IPS DF 19.7 (cell line): ENCODE results near the gene FCRL2.
"Not testable (repeated sequence)": the region's sequence is repeated elsewhere in the genome, so short reads cannot be mapped to it uniquely, and the experiment has no call there.

Source experiments
- DNase-seq: peaks from one replicate; pipeline ENCODE4 v3.0.0-alpha.2; 2013; ENCODE audit warnings: low read depth, low spot score

FCRL2 gene

DNA sequence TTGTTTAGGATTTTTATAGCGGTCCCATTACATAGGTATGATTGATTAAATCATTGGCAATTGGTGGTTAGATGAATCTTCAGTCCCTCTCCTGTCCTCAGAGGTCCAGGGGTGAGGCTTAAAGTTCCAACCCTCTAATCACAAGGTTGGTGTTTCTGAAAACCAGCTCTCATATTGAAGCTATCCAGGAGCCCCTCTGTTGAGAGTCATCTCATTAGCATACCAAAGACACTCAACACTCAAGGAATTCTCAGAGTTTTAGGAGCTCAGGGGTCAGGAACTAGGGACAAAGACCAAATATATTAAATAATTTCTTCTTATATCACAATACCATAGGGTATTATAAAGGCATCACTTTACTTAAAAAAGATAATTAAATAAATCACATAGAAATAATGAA, 23.3 kb downstream of the FCRL2 start:
- DNase-seq: no peak

- DNase-seq: no peak
Measured at GRCh38 chr1:157751283-157751682, 25.6 kb downstream of the FCRL2 start.

DNA sequence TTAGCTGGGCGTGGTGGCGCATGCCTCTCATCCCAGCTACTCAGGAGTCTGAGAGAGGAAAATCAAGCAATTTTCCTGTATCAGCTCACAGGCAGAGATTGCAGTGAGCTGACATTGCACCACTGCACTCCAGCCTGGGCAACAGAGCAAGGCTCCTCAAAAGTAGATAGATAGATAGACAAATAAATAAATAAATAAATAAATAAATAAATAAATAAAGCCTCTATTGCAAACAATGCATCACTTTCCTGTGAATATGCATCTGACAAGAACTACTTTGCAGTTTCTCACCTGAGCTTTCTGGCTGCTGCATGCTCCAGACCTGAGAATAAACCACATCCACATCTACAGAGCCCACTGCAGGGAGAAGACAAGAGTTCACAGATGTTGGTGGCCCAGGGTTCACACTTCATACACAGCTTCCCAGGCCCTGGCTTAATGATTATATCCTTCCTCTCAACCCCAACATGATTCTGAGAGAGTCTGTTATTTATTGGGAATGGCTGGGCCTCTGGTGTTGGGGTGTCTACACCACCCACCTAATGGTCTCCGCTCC, 28.6 kb downstream of the FCRL2 start:
- no peak for DNase-seq

- no peak for DNase-seq
Measured at GRCh38 chr1:157739229-157739901, 37.6 kb downstream of the FCRL2 start.

DNA sequence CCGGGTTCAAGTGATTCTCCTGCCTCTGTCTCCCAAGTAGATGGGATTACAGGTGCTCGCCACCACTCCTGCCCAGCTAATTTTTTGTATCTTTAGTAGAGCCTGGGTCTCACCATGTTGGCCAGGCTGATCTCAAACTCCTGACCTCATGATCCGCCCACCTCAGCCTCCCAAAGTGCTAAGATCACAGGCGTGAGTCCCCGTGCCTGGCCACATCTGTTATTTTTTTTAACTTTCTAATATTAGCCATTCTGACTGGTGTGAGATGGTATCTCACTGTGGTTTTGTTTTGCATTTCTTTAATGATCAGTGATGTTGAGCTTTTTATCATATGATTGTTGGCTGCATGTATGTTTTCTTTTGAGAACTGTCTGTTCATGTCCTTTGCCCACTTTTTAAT, 40.9 kb downstream of the FCRL2 start:
- DNase-seq: not testable (repeated sequence)

GRCh38 chr1:157734321-157734720, 42.6 kb downstream of the FCRL2 start:
- DNase-seq: no peak

- no peak for DNase-seq
Measured at GRCh38 chr1:157732755-157733154, 44.2 kb downstream of the FCRL2 start.

- no peak for DNase-seq
Measured at GRCh38 chr1:157725221-157725577, 51.7 kb downstream of the FCRL2 start.

GRCh38 chr1:157724537-157725220, 52.3 kb downstream of the FCRL2 start:
- no peak for DNase-seq

DNA sequence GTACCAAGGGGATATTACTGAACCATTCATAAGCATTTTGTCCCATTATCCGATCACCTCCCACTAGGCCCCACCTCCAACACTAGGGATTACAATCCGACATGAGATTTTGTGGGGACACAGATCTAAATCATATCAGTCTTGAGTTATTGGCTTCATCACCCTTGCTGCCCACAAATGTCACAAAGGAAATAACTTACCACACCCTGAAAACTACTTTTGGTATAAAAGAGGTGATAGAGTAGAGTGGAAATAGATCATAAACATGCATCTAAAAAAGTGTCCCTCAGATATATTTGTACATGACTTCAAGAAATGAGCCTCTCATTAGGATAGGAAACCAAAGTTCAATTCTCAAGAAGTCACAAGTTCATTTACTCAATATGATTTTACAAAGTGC, 53.8 kb downstream of the FCRL2 start:
- no peak for DNase-seq

DNA sequence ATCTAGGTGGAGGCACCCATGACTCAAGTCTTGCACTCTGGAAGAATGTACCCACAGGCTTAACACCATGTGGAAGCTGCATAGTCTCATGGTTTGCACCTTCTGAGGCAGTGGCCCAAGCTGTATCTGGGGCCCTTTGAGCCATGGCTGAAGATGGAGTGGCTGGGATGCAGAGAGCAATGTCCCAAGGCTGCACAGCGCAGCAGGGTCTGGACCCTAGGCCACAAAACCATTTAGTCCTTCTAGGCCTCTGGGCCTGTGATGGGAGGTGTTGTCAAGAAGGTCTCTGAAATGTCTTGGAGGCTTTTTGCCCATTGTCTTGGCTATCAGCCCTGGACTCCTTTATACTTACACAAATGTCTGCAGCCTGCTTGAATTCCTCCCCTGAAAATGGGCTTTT, 54.9 kb downstream of the FCRL2 start:
- no peak for DNase-seq

- no peak for DNase-seq
Measured at GRCh38 chr1:157715736-157716135, 61.2 kb downstream of the FCRL2 start.

GRCh38 chr1:157711802-157712201, 65.1 kb downstream of the FCRL2 start:
- no peak for DNase-seq

DNA sequence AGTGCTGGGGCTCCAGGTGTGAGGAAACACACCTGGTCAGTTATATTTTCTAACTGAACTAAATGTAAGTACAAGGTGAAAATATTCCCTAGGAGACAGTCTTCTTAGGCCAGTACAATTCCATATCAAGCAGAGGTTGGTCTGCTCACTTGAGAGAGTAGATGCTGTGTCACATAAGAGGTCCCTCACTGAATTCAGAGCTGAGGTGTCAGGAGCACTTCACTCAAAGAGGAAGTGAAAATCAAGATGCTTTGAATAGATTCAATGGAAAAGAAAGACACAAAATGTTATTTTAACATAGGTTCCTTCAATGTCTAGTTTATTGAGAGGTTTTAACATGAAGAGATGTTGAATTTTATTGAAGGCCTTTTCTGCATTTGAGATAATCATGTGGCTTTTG, 72.1 kb downstream of the FCRL2 start:
- no peak for DNase-seq

DNA sequence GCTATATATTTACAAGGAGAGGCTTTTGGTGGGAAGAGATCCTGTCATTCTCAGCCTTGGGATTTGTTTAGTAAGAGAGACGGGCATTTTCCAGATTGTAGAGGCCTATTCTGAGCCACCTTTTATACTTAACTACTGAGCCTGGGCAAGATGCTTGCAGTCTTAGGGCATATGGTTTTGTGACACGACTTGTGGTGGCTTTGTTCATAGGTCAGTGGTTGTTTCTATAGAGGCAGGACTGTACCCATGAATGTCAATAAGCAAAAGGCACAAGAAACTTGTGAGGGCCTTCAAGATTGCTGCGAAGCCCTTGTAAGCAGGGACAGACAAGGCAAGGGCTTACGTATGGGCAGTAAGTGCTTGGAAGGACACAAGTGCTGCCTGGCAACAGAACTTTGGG, 73.0 kb downstream of the FCRL2 start:
- no peak for DNase-seq

DNA sequence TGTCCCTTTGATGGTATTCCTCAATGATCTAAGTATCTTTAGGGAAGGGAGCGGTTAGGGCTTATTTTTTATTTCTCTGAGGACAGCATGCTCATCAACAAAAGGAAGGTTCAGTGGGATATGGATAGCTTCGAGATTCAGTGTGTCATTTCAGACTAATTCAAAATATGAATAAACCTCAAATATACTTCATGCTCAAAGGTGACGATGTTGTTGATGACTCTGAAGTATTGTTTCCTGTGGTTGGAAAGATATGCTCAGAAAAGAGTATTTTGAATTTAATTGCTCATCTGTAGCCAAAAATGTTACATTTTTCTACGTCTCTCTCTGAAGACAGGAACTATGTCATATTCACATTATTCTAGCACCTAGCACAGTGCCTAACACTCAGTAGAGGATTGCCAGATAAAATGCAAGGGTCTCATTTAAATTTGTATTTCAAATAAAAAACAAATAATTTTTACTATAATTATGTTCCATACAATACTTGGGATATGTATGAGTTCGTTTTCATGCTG, 74.6 kb downstream of the FCRL2 start:
- DNase-seq: no peak

DNA sequence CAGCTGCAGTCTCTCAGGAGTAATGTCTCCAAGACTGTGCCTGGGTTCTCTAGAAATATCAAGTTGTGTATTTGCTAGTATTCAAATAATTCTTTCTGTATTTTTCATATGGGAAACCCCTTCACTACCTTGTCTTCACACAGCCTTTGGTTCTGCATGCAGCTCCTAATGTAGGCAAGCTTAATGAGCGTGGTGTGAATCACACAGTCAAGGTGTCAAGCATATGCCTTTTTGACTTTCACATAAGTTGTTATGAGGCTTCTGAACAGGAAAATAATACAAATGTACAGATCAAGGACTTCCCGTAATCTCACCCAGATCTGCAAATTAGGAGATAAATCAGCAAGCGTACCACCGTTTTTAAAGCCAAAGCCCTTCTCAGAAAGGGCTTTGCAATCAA, 76.2 kb downstream of the FCRL2 start, which contains the start of gene FCRL3:
Gene FCRL3 (minus strand): TSS at position 38 of the 400 bp plus-strand sequence. CDS start 280 bp downstream, outside the sequence.
- no peak for DNase-seq

- no peak for DNase-seq
Measured at GRCh38 chr1:157700305-157700704, 76.6 kb downstream of the FCRL2 start.

GRCh38 chr1:157697781-157698569, 79.0 kb downstream of the FCRL2 start:
- DNase-seq: no peak

DNA sequence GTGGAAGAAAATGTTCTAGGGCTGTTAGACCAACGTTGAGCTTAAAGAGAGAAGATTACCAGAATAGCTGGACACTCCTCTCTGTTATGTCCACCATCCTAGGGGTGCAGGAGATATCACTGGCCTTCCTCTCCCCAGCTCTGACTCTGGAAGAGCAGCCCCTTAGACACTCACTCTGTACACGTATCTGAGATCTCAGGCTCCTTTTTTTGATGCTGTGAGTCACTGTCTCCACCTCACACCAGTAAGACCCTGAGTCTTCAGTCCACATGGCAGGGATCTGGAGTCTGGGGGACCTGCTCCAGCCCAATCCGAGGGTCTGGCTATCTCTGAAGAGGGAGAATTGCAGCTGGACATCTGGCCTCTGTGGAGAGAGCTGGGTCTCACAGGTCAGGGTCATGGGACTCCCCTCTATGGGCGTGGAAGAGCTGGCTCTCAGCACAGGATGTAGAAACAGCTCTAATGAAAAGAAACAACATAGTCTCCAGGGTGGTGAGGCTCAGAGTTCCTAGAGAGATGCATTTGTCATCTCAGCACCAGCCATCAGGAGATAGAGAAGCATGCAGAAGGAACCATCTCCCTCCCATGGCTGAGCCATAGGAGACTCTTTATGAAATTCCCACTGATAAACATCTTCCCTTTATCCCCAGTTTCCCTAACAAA, 79.8 kb downstream of the FCRL2 start:
- DNase-seq: no peak
